NCI-H526 treated with DMSO at 0.1 percent for 48 hours (cell line): Measurements from ENCODE around the gene PLOD2.
"Not testable (repeated sequence)": the region's sequence is repeated elsewhere in the genome, so short reads cannot be mapped to it uniquely, and the experiment has no call there.

Experiments
- DNase-seq: peaks from one replicate; lab custom pipeline; 2025; lab: John Stamatoyannopoulos, UW

PLOD2 gene

GRCh38 chr3:146138902-146139301, 22.1 kb downstream of the PLOD2 start:
- no peak for DNase-seq

GRCh38 chr3:146136647-146137046, 24.3 kb downstream of the PLOD2 start:
- no peak for DNase-seq

- no peak for DNase-seq
These were observed 26.5 kb downstream of the PLOD2 start for GRCh38 chr3:146134348-146135117.

GRCh38 chr3:146133441-146133840, 27.5 kb downstream of the PLOD2 start:
- no peak for DNase-seq

GRCh38 chr3:146131616-146132410, 29.2 kb downstream of the PLOD2 start:
- no peak for DNase-seq

GRCh38 chr3:146130881-146131371, 30.1 kb downstream of the PLOD2 start:
- DNase-seq: no peak

- DNase-seq: no peak
These were observed 31.2 kb downstream of the PLOD2 start for GRCh38 chr3:146129750-146130149.

- DNase-seq: no peak
These were observed 32.0 kb downstream of the PLOD2 start for GRCh38 chr3:146128939-146129338.

- no peak for DNase-seq
These were observed 32.8 kb downstream of the PLOD2 start for GRCh38 chr3:146128179-146128578.

GRCh38 chr3:146125951-146126350, 35.0 kb downstream of the PLOD2 start:
- no peak for DNase-seq

- DNase-seq: no peak
These were observed 36.7 kb downstream of the PLOD2 start for GRCh38 chr3:146124126-146124801.

- DNase-seq: no peak
These were observed 43.3 kb downstream of the PLOD2 start for GRCh38 chr3:146117406-146118285.

GRCh38 chr3:146115619-146116018, 45.4 kb downstream of the PLOD2 start:
- no peak for DNase-seq

- DNase-seq: not testable (repeated sequence)
These were observed 47.2 kb downstream of the PLOD2 start for GRCh38 chr3:146113804-146114203.

GRCh38 chr3:146111337-146111736, 49.6 kb downstream of the PLOD2 start:
- no peak for DNase-seq

- DNase-seq: no peak
These were observed 50.8 kb downstream of the PLOD2 start for GRCh38 chr3:146110161-146110560.

- DNase-seq: no peak
These were observed 54.0 kb downstream of the PLOD2 start for GRCh38 chr3:146106986-146107385.

- no peak for DNase-seq
These were observed 56.9 kb downstream of the PLOD2 start for GRCh38 chr3:146104068-146104467.

- no peak for DNase-seq
These were observed 58.1 kb downstream of the PLOD2 start for GRCh38 chr3:146102885-146103284.

GRCh38 chr3:146101538-146101937, 59.4 kb downstream of the PLOD2 start:
- no peak for DNase-seq

GRCh38 chr3:146100825-146101444, 60.0 kb downstream of the PLOD2 start:
- DNase-seq: no peak
